ENCODE measurements around the gene CEACAM19.

The CEACAM19 gene

GRCh38 chr19:44701228-44701627, 29.9 kb downstream of the CEACAM19 start:
- DNase-seq (ENCODE audit: low read depth) = no peak
- H3K4me3 ChIP-seq (ENCODE audit: control insufficient read depth, low read depth, low read length) = no peak overlapping the region
- no peak for TF ChIP-seq CTCF (conservative IDR thresholded peaks at IDR 0.05; ENCODE audit: control insufficient read depth, insufficient read depth, low read depth, low read length)

GRCh38 chr19:44702551-44703176, 31.4 kb downstream of the CEACAM19 start:
- no peak for DNase-seq (ENCODE audit: low read depth)
- no peak for TF ChIP-seq CTCF (conservative IDR thresholded peaks at IDR 0.05; ENCODE audit: control insufficient read depth, insufficient read depth, low read depth, low read length)
- no peak overlapping the region for H3K4me3 ChIP-seq (ENCODE audit: control insufficient read depth, low read depth, low read length)

- H3K4me3 ChIP-seq (ENCODE audit: control insufficient read depth, low read depth, low read length) = no peak overlapping the region
- no peak for TF ChIP-seq CTCF (conservative IDR thresholded peaks at IDR 0.05; ENCODE audit: control insufficient read depth, insufficient read depth, low read depth, low read length)
- DNase-seq (ENCODE audit: low read depth) = no peak
Observed at GRCh38 chr19:44703336-44704078, 32.2 kb downstream of the CEACAM19 start.

GRCh38 chr19:44704982-44705381, 33.7 kb downstream of the CEACAM19 start:
- TF ChIP-seq CTCF (conservative IDR thresholded peaks at IDR 0.05; ENCODE audit: control insufficient read depth, insufficient read depth, low read depth, low read length) = no peak
- DNase-seq (ENCODE audit: low read depth) = no peak
- H3K4me3 ChIP-seq (ENCODE audit: control insufficient read depth, low read depth, low read length) = no peak overlapping the region

- no peak for TF ChIP-seq CTCF (conservative IDR thresholded peaks at IDR 0.05; ENCODE audit: control insufficient read depth, insufficient read depth, low read depth, low read length)
- H3K4me3 ChIP-seq (ENCODE audit: control insufficient read depth, low read depth, low read length) = no peak overlapping the region
- DNase-seq (ENCODE audit: low read depth) = no peak
Observed at GRCh38 chr19:44705502-44706010, 34.3 kb downstream of the CEACAM19 start.

GRCh38 chr19:44706506-44707236, 35.4 kb downstream of the CEACAM19 start:
- DNase-seq (ENCODE audit: low read depth) = no peak
- no peak overlapping the region for H3K4me3 ChIP-seq (ENCODE audit: control insufficient read depth, low read depth, low read length)
- TF ChIP-seq CTCF (conservative IDR thresholded peaks at IDR 0.05; ENCODE audit: control insufficient read depth, insufficient read depth, low read depth, low read length) = no peak
